H9 (cell line): ENCODE results near the gene KIRREL3. TPM values are rescaled to one million over a fixed set of nuclear protein-coding genes. Genes with fewer than 3 reads are reported as not detected.

ENCODE experiments used
- DNase-seq: peaks from one replicate; pipeline ENCODE4 v3.0.0-alpha.2; 2017
- H2AFZ ChIP-seq: one replicate; pipeline ENCODE4 v1.6.1; 2013; ENCODE audit warnings: mild to moderate bottlenecking, low read length, control low read depth, moderate library complexity
- H2AK5ac ChIP-seq: 2 replicates; pipeline ENCODE4 v1.6.1; 2013; ENCODE audit warnings: low read length, control low read depth, mixed read lengths; ENCODE audit not compliant: insufficient read length
- H2BK120ac ChIP-seq: one replicate; pipeline ENCODE4 v1.6.1; 2013; ENCODE audit warnings: low read depth, mild to moderate bottlenecking, low read length, control low read depth, inconsistent platforms; ENCODE audit not compliant: poor library complexity, severe bottlenecking
- H2BK12ac ChIP-seq: 2 replicates; pipeline ENCODE4 v1.6.1; 2013; ENCODE audit warnings: low read length, control low read depth, mixed read lengths, low read depth; ENCODE audit not compliant: insufficient read length
- H2BK15ac ChIP-seq: 2 replicates; pipeline ENCODE4 v1.6.1; 2013; ENCODE audit warnings: low read depth, low read length, control low read depth
- H2BK20ac ChIP-seq: one replicate; pipeline ENCODE4 v1.6.1; 2013; ENCODE audit warnings: low read depth, mild to moderate bottlenecking, low read length, control low read depth, inconsistent platforms; ENCODE audit not compliant: poor library complexity, severe bottlenecking
- H2BK5ac ChIP-seq: 2 replicates; pipeline ENCODE4 v1.6.1; 2013; ENCODE audit warnings: low read length, control low read depth, mixed read lengths; ENCODE audit not compliant: insufficient read length
- H3K14ac ChIP-seq: 2 replicates; pipeline ENCODE4 v1.6.1; 2013; ENCODE audit warnings: low read length, control low read depth; ENCODE audit not compliant: insufficient read depth
- H3K18ac ChIP-seq: 2 replicates; pipeline ENCODE4 v1.6.1; 2013; ENCODE audit warnings: low read depth, mild to moderate bottlenecking, mixed read lengths, low read length, control low read depth; ENCODE audit not compliant: insufficient read length
- H3K23ac ChIP-seq: 2 replicates; pipeline ENCODE4 v1.6.1; 2013; ENCODE audit warnings: low read length, control low read depth, mixed read lengths, low read depth; ENCODE audit not compliant: insufficient read length
- H3K23me2 ChIP-seq: 2 replicates; pipeline ENCODE4 v1.6.1; 2013; ENCODE audit warnings: low read depth, mild to moderate bottlenecking, mixed read lengths, low read length, control low read depth; ENCODE audit not compliant: insufficient read length, poor library complexity, severe bottlenecking
- H3K27ac ChIP-seq: 2 replicates; pipeline ENCODE4 v1.5.1; 2013; ENCODE audit warnings: low read length, control low read depth, mixed read lengths, low read depth; ENCODE audit not compliant: insufficient read length
- H3K27me3 ChIP-seq: 2 replicates; pipeline ENCODE4 v1.6.1; 2013; ENCODE audit warnings: low read length, control low read depth, inconsistent platforms; ENCODE audit not compliant: insufficient read depth
- H3K4ac ChIP-seq: 2 replicates; pipeline ENCODE4 v1.6.1; 2013; ENCODE audit warnings: low read depth, mild to moderate bottlenecking, control low read depth, inconsistent platforms, low read length, moderate library complexity
- H3K4me1 ChIP-seq: 2 replicates; pipeline ENCODE4 v1.6.1; 2013; ENCODE audit warnings: low read length, control low read depth, inconsistent platforms; ENCODE audit not compliant: insufficient read depth
- H3K4me2 ChIP-seq: 2 replicates; pipeline ENCODE4 v1.6.1; 2013; ENCODE audit warnings: low read length, control low read depth, mixed read lengths; ENCODE audit not compliant: insufficient read length, insufficient read depth
- H3K56ac ChIP-seq: 2 replicates; pipeline ENCODE4 v1.6.1; 2013; ENCODE audit warnings: low read depth, mild to moderate bottlenecking, mixed read lengths, low read length, control low read depth; ENCODE audit not compliant: insufficient read length
- H3K79me1 ChIP-seq: 2 replicates; pipeline ENCODE4 v1.6.1; 2013; ENCODE audit warnings: low read depth, mild to moderate bottlenecking, moderate library complexity, low read length, control low read depth, inconsistent platforms; ENCODE audit not compliant: insufficient read depth, poor library complexity, severe bottlenecking
- H3K79me2 ChIP-seq: 2 replicates; pipeline ENCODE4 v1.6.1; 2013; ENCODE audit warnings: low read length, control low read depth, inconsistent platforms; ENCODE audit not compliant: insufficient read depth
- H3K9ac ChIP-seq: 2 replicates; pipeline ENCODE4 v1.6.1; 2013; ENCODE audit warnings: low read length, control low read depth, mixed read lengths; ENCODE audit not compliant: insufficient read length; ENCODE audit errors: extremely low read depth
- H3K9me3 ChIP-seq: one replicate; pipeline ENCODE4 v1.6.1; 2013; ENCODE audit warnings: low read depth, low read length, inconsistent platforms; ENCODE audit not compliant: control insufficient read depth
- H3T11ph ChIP-seq: one replicate; pipeline ENCODE4 v1.6.1; 2013; ENCODE audit warnings: mild to moderate bottlenecking, low read length, control low read depth, inconsistent platforms
- H4K20me1 ChIP-seq: one replicate; pipeline ENCODE4 v1.6.1; 2013; ENCODE audit not compliant: control insufficient read depth, insufficient read length, insufficient read depth
- H4K5ac ChIP-seq: 2 replicates; pipeline ENCODE4 v1.6.1; 2013; ENCODE audit warnings: low read depth, mild to moderate bottlenecking, mixed read lengths, low read length, control low read depth; ENCODE audit not compliant: insufficient read length
- H4K8ac ChIP-seq: replicated peaks from 2 replicates; pipeline ENCODE4 v1.6.1; 2013; ENCODE audit warnings: low read length, control low read depth, mixed read lengths, low read depth; ENCODE audit not compliant: insufficient read length
- H4K91ac ChIP-seq: 2 replicates; pipeline ENCODE4 v1.6.1; 2013; ENCODE audit warnings: low read depth, mild to moderate bottlenecking, moderate library complexity, mixed read lengths, low read length, control low read depth; ENCODE audit not compliant: insufficient read length
- H3K27ac Mint-ChIP-seq, 3 experiments: 2 replicates in 2 of 3; 3 replicates in 1 of 3; pipeline ENCODE4 v1.8.0; 2020 to 2021; ENCODE audit warnings: mixed read lengths in 3 of 3, mild to moderate bottlenecking in 1 of 3, moderate library complexity in 1 of 3
- H3K27me3 Mint-ChIP-seq: 2 replicates; pipeline ENCODE4 v1.8.0; 2021; ENCODE audit warnings: low read depth, mild to moderate bottlenecking, moderate library complexity, mixed read lengths
- H3K36me3 Mint-ChIP-seq, 3 experiments: 2 replicates in 2 of 3; 3 replicates in 1 of 3; pipeline ENCODE4 v1.8.0; 2020 to 2021; ENCODE audit warnings: low read depth in 3 of 3, mixed read lengths in 3 of 3; ENCODE audit not compliant: insufficient read depth in 1 of 3
- H3K4me1 Mint-ChIP-seq, 2 experiments: 2 replicates each; pipeline ENCODE4 v1.8.0; 2020; ENCODE audit warnings: mixed read lengths in 2 of 2
- H3K4me3 Mint-ChIP-seq, 2 experiments: 2 replicates in 1 of 2; 3 replicates in 1 of 2; pipeline ENCODE4 v1.8.0; 2020 to 2021; ENCODE audit warnings: mild to moderate bottlenecking in 2 of 2, mixed read lengths in 2 of 2, moderate library complexity in 1 of 2
- H3K9me3 Mint-ChIP-seq, 2 experiments: 2 replicates in 1 of 2; 3 replicates in 1 of 2; pipeline ENCODE4 v1.8.0; 2020; ENCODE audit warnings: mild to moderate bottlenecking in 2 of 2, mixed read lengths in 2 of 2, moderate library complexity in 1 of 2
- WGBS: extraction: QIAGEN DNeasy Blood & Tissue Kit; methylation state at CpG from one replicate; pipeline ENCODE4 v1.1.7; 2013; ENCODE audit warnings: missing lambda C conversion rate, low lambda C conversion rate, mixed read lengths; ENCODE audit not compliant: insufficient read length; ENCODE audit errors: extremely low coverage; 5-methylcytosine and 5-hydroxymethylcytosine counted together
- total RNA-seq: library from RNA; stranded (reverse); gene quantifications from 2 replicates; pipeline ENCODE4 v1.2.1, GENCODE V29; 2021
- TF ChIP-seq, protein P1 (sequence below): fragments of 200-600 bp; sonication (generic); conservative IDR thresholded peaks from 3 replicates; pipeline ENCODE4 v1.8.0; 2021; ENCODE audit warnings: antibody characterized with exemption, mild to moderate bottlenecking

The KIRREL3 gene
- total RNA-seq, 1 experiment from 2014 or later: 0.17 TPM

DNA sequence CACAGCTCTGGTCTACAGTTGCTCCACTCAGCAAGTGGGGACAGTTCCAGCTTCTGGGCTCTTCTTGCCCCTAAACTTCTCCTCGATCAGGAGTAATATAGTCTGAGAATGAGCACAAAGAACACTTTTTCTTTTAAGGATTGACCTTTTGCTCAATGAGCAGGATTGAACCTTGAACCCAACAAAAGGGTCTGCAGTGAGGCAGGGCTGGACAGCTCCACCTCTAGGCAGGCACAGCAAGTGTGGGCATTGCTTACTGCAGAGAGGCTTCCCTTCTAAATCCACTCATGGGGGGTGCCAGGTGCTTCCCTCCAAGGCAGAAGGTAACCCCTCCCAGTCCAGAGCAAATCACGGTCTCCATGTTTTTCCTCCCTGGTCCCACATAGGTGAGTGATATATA is 365.6 kb downstream of the KIRREL3 start:
- no peak overlapping the region for H3T11ph ChIP-seq

More for the DNA sequence above, 365.6 kb downstream of the KIRREL3 start:
- Mint-ChIP-seq H3K4me3 (no peak overlapping the region), H3K27me3 (no peaks in the 10 kb centered on the region; the same call in none of the 2 replicates), H3K27ac (no peak overlapping the region), H3K36me3 (no peaks in the 10 kb centered on the region), H3K4me1 (peaks cover 45 to 57% of the 10 kb centered on the region in 2 experiments), H3K9me3 (no peaks in the 10 kb centered on the region)
- Histone ChIP-seq H3K14ac (no peak overlapping the region), H4K91ac (no peak overlapping the region), H3K4me1 (peaks cover 7% of the 10 kb centered on the region; the same call in 1 of the 2 replicates), H3K23me2 (no peaks in the 10 kb centered on the region), H3K4me2 (no peak overlapping the region), H3K56ac (no peak overlapping the region), H4K20me1 (no peaks in the 10 kb centered on the region), H3K9ac (no peak overlapping the region), H3K18ac (no peak overlapping the region), H3K79me1 (no peaks in the 10 kb centered on the region), H3K27me3 (no peaks in the 10 kb centered on the region), H2BK15ac (no peak overlapping the region), H3K9me3 (no peaks in the 10 kb centered on the region), H3K23ac (no peak overlapping the region), H2BK120ac (no peak overlapping the region), H2BK20ac (no peak overlapping the region), H3K4ac (no peak overlapping the region), H3K79me2 (no peaks in the 10 kb centered on the region), H3K27ac (no peak overlapping the region), H4K5ac (no peak overlapping the region), H2AFZ (no peak overlapping the region), H2AK5ac (no peak overlapping the region), H2BK5ac (no peak overlapping the region), H4K8ac (no peak overlapping the region), H2BK12ac (no peak overlapping the region)
- no peak for DNase-seq
- WGBS: no CpG with 5 or more reads among the region's 2 CpGs
- TF ChIP-seq, protein P1, sequence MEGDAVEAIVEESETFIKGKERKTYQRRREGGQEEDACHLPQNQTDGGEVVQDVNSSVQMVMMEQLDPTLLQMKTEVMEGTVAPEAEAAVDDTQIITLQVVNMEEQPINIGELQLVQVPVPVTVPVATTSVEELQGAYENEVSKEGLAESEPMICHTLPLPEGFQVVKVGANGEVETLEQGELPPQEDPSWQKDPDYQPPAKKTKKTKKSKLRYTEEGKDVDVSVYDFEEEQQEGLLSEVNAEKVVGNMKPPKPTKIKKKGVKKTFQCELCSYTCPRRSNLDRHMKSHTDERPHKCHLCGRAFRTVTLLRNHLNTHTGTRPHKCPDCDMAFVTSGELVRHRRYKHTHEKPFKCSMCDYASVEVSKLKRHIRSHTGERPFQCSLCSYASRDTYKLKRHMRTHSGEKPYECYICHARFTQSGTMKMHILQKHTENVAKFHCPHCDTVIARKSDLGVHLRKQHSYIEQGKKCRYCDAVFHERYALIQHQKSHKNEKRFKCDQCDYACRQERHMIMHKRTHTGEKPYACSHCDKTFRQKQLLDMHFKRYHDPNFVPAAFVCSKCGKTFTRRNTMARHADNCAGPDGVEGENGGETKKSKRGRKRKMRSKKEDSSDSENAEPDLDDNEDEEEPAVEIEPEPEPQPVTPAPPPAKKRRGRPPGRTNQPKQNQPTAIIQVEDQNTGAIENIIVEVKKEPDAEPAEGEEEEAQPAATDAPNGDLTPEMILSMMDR: no peak; the same call in 2 of the 3 replicates
